AG09309 (cell line): Measurements from ENCODE around the gene FAM168B.

Experiments used
- DNase-seq: peaks from one replicate; pipeline ENCODE4 v3.0.0-alpha.2; 2010; ENCODE audit warnings: low read depth
- H3K4me3 ChIP-seq: 2 replicates; pipeline ENCODE4 v1.5.1; 2011; ENCODE audit warnings: mild to moderate bottlenecking, low read depth, low read length, moderate library complexity; ENCODE audit not compliant: control insufficient read depth
- CTCF ChIP-seq: IDR thresholded peaks from 2 replicates; pipeline ENCODE4 v1.5.1; 2011; ENCODE audit warnings: mild to moderate bottlenecking, low read depth, low read length, inconsistent platforms; ENCODE audit not compliant: insufficient read depth, control insufficient read depth; ENCODE audit errors: missing control alignments

FAM168B gene

DNA sequence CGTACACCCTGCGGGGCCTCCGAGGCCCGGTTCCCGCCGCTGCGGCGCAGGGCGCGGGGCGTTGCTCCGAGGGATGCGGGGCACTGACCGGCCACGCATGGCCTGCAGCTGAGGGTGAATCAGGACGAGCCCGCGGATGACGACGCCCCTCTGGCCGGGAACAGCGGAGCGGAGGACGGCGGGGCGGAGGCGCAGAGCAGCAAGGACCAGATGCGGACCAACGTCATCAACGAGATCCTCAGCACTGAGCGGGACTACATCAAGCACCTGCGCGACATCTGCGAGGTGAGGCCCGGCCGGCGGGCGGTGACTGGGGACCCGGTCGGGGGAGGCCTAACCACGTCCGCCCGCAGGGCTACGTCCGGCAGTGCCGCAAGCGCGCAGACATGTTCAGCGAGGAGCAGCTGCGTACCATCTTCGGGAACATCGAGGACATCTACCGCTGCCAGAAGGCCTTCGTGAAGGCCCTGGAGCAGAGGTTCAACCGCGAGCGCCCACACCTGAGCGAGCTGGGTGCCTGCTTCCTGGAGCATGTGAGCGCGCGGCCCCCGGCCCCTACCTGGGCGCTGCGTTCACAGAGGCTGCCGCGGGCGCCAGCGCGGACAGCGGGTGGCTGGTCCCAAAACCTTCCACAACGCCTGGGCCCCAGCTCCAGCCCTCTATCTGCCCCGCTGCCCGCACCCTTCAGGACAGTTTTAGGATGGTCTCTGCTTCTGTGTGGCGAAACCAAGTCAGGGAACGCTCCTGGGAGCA is 53.2 kb downstream of the FAM168B start:
- no peak overlapping the region for H3K4me3 ChIP-seq
- no peak for TF ChIP-seq CTCF
- DNase-seq, result no peak

DNA sequence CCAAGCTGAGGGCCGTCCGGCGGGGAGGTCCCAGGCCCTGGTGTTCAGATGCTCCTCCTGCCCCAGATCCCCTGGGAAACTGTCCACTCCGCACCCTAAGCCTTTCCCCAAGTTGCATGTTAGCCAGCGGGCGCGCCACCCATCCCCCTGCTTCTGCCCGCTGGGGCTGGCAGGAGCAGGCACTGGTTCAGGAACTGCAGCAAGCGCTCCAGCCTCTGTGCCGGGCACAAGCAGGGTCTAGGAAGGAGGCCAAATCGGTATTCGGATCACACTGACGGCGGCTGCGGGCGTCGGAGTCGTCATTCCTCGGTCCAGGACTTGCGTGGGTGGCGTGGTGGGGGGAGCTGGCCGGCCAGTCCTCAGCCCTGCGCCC is 53.7 kb downstream of the FAM168B start:
- H3K4me3 ChIP-seq, result no peak overlapping the region
- no peak for TF ChIP-seq CTCF
- no peak for DNase-seq

DNA sequence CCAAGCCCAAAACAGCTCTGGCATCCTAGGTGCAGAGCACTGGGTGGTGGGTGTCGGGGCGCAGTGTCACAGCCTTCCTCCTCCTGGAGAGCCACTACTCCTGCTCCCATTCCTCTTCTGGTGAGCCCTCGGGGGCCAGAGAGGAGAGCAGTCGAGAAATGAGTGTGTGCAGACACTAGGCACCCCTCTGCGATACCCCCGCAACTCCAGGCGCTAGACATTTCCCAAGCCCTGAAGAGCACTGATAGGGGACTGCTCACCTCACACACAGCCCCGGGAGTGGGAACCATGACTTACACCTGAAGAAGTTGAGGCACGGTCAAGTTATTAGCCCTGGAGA is 54.2 kb downstream of the FAM168B start:
- TF ChIP-seq CTCF, result no peak
- no peak overlapping the region for H3K4me3 ChIP-seq
- DNase-seq, result no peak

DNA sequence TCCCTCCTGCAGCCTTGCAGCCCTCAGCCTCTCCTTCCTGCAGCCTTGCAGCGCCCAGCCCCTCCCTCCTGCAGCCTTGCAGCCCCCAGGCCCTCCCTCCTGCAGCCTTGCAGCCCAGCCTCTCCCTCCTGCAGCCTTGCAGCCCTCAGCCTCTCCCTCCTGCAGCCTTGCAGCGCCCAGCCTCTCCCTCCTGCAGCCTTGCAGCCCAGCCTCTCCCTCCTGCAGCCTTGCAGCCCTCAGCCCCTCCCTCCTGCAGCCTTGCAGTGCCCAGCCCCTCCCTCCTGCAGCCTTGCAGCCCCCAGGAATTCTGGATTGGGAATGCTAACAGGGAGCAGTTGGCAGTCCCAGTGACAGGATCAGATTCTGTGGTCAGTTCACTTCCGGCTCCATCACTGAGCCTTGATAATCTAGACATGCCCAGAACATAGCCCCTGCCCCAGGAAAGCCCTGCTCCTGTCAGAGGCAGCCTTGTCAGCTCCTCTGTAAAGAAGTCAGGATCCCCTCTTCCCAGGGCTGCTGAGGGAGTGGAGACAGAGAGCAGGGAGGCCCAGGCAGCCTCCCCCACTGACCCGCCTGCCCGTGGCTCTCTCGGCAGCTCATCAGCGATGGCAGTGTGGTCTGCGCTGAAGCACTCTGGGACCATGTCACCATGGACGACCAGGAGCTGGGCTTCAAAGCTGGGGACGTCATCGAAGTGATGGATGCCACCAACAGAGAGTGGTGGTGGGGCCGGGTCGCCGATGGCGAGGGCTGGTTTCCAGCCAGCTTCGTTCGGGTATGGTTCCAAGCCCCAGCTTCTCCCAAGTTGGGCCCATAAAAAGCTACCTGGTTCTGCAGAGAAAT is 54.8 kb downstream of the FAM168B start:
- no peak for DNase-seq
- no peak for TF ChIP-seq CTCF
- H3K4me3 ChIP-seq, result no peak overlapping the region

GRCh38 chr2:131037398-131038257 is 55.6 kb downstream of the FAM168B start:
- no peak overlapping the region for H3K4me3 ChIP-seq
- no peak for DNase-seq
- no peak for TF ChIP-seq CTCF

DNA sequence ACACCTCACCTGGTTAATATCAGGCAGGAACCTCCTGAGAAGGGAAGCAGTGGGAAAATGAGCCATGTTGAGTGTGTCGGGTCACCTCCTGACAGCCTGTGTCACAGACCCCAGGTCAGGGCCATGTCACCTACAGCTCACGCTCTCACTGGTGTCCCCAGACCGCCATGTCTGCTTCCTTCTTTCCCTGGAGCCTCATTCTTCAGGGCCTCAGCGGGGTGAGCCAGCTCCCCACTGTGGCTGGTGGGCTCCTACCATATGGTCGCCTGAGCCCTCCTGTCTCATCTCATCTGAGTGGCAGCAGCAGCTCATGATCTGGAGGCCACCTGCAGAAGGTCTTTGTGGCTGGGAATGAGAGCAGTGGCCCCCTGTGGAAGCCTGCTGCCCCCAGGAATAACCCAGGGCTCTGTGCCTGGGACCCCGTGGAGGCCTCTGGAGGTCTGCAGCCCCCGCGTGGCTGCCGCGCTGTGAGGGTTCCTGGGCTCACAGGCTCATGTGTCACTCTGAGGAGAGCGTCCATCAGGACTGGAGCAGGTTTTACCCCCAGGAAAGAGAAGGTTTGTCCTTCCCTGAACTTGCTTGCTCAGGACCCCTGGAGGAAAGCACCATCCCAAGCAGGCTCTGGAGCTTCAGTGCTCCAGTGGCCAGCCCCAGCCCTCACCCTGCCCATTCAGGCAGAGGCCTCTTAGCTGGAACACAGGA is 56.4 kb downstream of the FAM168B start:
- no peak for TF ChIP-seq CTCF
- no peak for DNase-seq
- H3K4me3 ChIP-seq, result no peak overlapping the region
